Osteocyte (in vitro differentiated cells): ENCODE results near the gene SIGLEC6. TPM values are rescaled to one million over a fixed set of nuclear protein-coding genes. Genes with fewer than 3 reads are reported as not detected.

Experiments used
- DNase-seq: peaks from one replicate; pipeline ENCODE4 v3.0.0; 2021; ENCODE audit warnings: mixed read lengths; ENCODE audit not compliant: unreplicated experiment; ENCODE audit errors: extremely low spot score
- H3K27ac Mint-ChIP-seq: one replicate; pipeline ENCODE4 v1.8.0; 2021; ENCODE audit warnings: mild to moderate bottlenecking, mixed read lengths; ENCODE audit not compliant: unreplicated experiment
- H3K27me3 Mint-ChIP-seq: one replicate; pipeline ENCODE4 v1.8.0; 2021; ENCODE audit warnings: mixed read lengths; ENCODE audit not compliant: unreplicated experiment
- H3K36me3 Mint-ChIP-seq: one replicate; pipeline ENCODE4 v1.8.0; 2021; ENCODE audit warnings: mixed read lengths; ENCODE audit not compliant: unreplicated experiment
- H3K4me1 Mint-ChIP-seq: one replicate; pipeline ENCODE4 v1.8.0; 2021; ENCODE audit warnings: mixed read lengths; ENCODE audit not compliant: unreplicated experiment
- H3K4me3 Mint-ChIP-seq: one replicate; pipeline ENCODE4 v1.8.0; 2021; ENCODE audit warnings: mild to moderate bottlenecking, moderate library complexity, mixed read lengths; ENCODE audit not compliant: unreplicated experiment
- H3K9me3 Mint-ChIP-seq: one replicate; pipeline ENCODE4 v1.8.0; 2021; ENCODE audit warnings: mixed read lengths; ENCODE audit not compliant: unreplicated experiment
- CTCF ChIP-seq: fragments of 200-600 bp; sonication (generic); IDR thresholded peaks from 2 replicates; pipeline ENCODE4 v1.5.0; 2021; ENCODE audit warnings: antibody characterized with exemption, mild to moderate bottlenecking, moderate library complexity
- total RNA-seq: library from RNA; stranded (reverse); gene quantifications from 2 replicates; pipeline ENCODE4 v1.2.1, GENCODE V29; 2021

The SIGLEC6 gene
- total RNA-seq, 1 donor from 2014 or later: not detected

GRCh38 chr19:51565583-51565982 lies 34.1 kb upstream of the SIGLEC6 start:
- no peaks in the 10 kb centered on the region for H3K36me3 Mint-ChIP-seq
- TF ChIP-seq CTCF: no peak
- H3K4me3 Mint-ChIP-seq: no peak overlapping the region
- H3K27me3 Mint-ChIP-seq: peaks cover 23% of the 10 kb centered on the region
- H3K4me1 Mint-ChIP-seq: peaks cover 3% of the 10 kb centered on the region
- DNase-seq: peak; percentile 69
- H3K27ac Mint-ChIP-seq: no peak overlapping the region
- no peaks in the 10 kb centered on the region for H3K9me3 Mint-ChIP-seq

GRCh38 chr19:51564791-51565190 lies 33.3 kb upstream of the SIGLEC6 start:
- Mint-ChIP-seq H3K9me3 (no peaks in the 10 kb centered on the region), H3K27me3 (peaks cover 21% of the 10 kb centered on the region), H3K36me3 (no peaks in the 10 kb centered on the region), H3K27ac (no peak overlapping the region), H3K4me3 (no peak overlapping the region), H3K4me1 (peaks cover under 1% of the 10 kb centered on the region)
- TF ChIP-seq CTCF: no peak
- no peak for DNase-seq

GRCh38 chr19:51560339-51560738 lies 28.9 kb upstream of the SIGLEC6 start:
- TF ChIP-seq CTCF: no peak

GRCh38 chr19:51559240-51559639 lies 27.8 kb upstream of the SIGLEC6 start:
- no peak for DNase-seq
- H3K4me3 Mint-ChIP-seq: no peak overlapping the region
- peaks cover 9% of the 10 kb centered on the region for H3K9me3 Mint-ChIP-seq
- H3K27ac Mint-ChIP-seq: no peak overlapping the region
- no peaks in the 10 kb centered on the region for H3K36me3 Mint-ChIP-seq
- no peak for TF ChIP-seq CTCF
- H3K4me1 Mint-ChIP-seq: no peaks in the 10 kb centered on the region
- peaks cover 2% of the 10 kb centered on the region for H3K27me3 Mint-ChIP-seq

More at GRCh38 chr19:51560339-51560738, 28.9 kb upstream of the SIGLEC6 start:
- peak; percentile 59 for DNase-seq
- no peak overlapping the region for H3K4me3 Mint-ChIP-seq
- H3K4me1 Mint-ChIP-seq: no peaks in the 10 kb centered on the region
- peaks cover 2% of the 10 kb centered on the region for H3K27me3 Mint-ChIP-seq
- peaks cover 5% of the 10 kb centered on the region for H3K9me3 Mint-ChIP-seq
- H3K36me3 Mint-ChIP-seq: no peaks in the 10 kb centered on the region
- no peak overlapping the region for H3K27ac Mint-ChIP-seq

- no peaks in the 10 kb centered on the region for H3K4me1 Mint-ChIP-seq
- DNase-seq: peak; percentile 86
- TF ChIP-seq CTCF: no peak
- H3K9me3 Mint-ChIP-seq: peaks cover 18% of the 10 kb centered on the region
- no peaks in the 10 kb centered on the region for H3K27me3 Mint-ChIP-seq
- no peak overlapping the region for H3K4me3 Mint-ChIP-seq
- no peak overlapping the region for H3K27ac Mint-ChIP-seq
- H3K36me3 Mint-ChIP-seq: no peaks in the 10 kb centered on the region
These were observed 21.7 kb upstream of the SIGLEC6 start for GRCh38 chr19:51552996-51553725.
